HEK293 (cell line): ENCODE results near the gene SLC22A12.

ENCODE experiments used
- CTCF ChIA-PET: fragments of 350-600 bp; formaldehyde crosslinking; extraction: SDS; loops from one replicate; lab custom pipeline; 2021; ENCODE audit warnings: antibody characterized with exemption; lab: Yijun Ruan, JAX
- POLR2A ChIA-PET: fragments of 300-600 bp; formaldehyde crosslinking; extraction: SDS; loops from one replicate; lab custom pipeline; 2020; ENCODE audit warnings: antibody characterized with exemption, inconsistent platforms; lab: Yijun Ruan, JAX
- H3K27ac ChIP-seq: fragments of 200-500 bp; sonication (Bioruptor generic); 2 replicates; pipeline ENCODE4 v1.5.1; 2014; ENCODE audit warnings: low read depth, low read length, control low read depth, inconsistent platforms; ENCODE audit errors: extremely low read depth
- H3K36me3 ChIP-seq, 2 experiments: fragments of 200-500 bp in 1 of 2; sonication (Bioruptor generic) in 1 of 2; 1 replicate in 1 of 2; 2 replicates in 1 of 2; pipeline ENCODE4 v1.5.1; 2014 to 2017; ENCODE audit warnings: inconsistent platforms in 2 of 2, low read length in 2 of 2; ENCODE audit not compliant: control insufficient read depth in 2 of 2, insufficient read depth in 1 of 2
- H3K4me1 ChIP-seq: fragments of 200-500 bp; sonication (Bioruptor generic); 2 replicates; pipeline ENCODE4 v1.5.1; 2014; ENCODE audit warnings: mild to moderate bottlenecking, low read length, inconsistent platforms; ENCODE audit not compliant: control insufficient read depth, insufficient read depth
- H3K4me3 ChIP-seq: 2 replicates; pipeline ENCODE4 v1.5.1; 2011; ENCODE audit warnings: low read depth, mild to moderate bottlenecking, control low read depth, low read length, moderate library complexity
- H3K9me3 ChIP-seq: fragments of 200-500 bp; sonication (Bioruptor generic); 2 replicates; pipeline ENCODE4 v1.5.1; 2014; ENCODE audit warnings: low read depth, low read length, inconsistent platforms; ENCODE audit not compliant: control insufficient read depth, insufficient read depth
- GLI2 ChIP-seq: fragments of 450-650 bp; formaldehyde crosslinking; IDR thresholded peaks from 2 replicates; pipeline ENCODE4; 2017; ENCODE audit warnings: missing biosample characterization, missing genetic modification characterization, low read depth, borderline replicate concordance
- SALL2 ChIP-seq: fragments of 450-650 bp; formaldehyde crosslinking; IDR thresholded peaks from 2 replicates; pipeline ENCODE4 v1.5.0; 2017; ENCODE audit warnings: missing biosample characterization, mild to moderate bottlenecking, missing genetic modification characterization, borderline replicate concordance
- ZBTB20 ChIP-seq: fragments of 450-650 bp; formaldehyde crosslinking; IDR thresholded peaks from 2 replicates; pipeline ENCODE4 v1.5.1; 2016; ENCODE audit warnings: missing biosample characterization, missing genetic modification characterization
- ZBTB8A ChIP-seq: fragments of 450-650 bp; formaldehyde crosslinking; IDR thresholded peaks from 2 replicates; pipeline ENCODE4 v1.5.1; 2016; ENCODE audit warnings: missing biosample characterization, missing genetic modification characterization
- ZNF112 ChIP-seq: fragments of 450-650 bp; formaldehyde crosslinking; IDR thresholded peaks from 2 replicates; pipeline ENCODE4 v1.5.0; 2017; ENCODE audit warnings: missing biosample characterization, missing genetic modification characterization
- ZNF2 ChIP-seq: fragments of 450-650 bp; formaldehyde crosslinking; IDR thresholded peaks from 2 replicates; pipeline ENCODE4 v1.5.1; 2016; ENCODE audit warnings: missing biosample characterization, missing genetic modification characterization
- ZNF214 ChIP-seq: fragments of 450-650 bp; formaldehyde crosslinking; IDR thresholded peaks from 2 replicates; pipeline ENCODE4 v1.5.1; 2017; ENCODE audit warnings: missing biosample characterization, mild to moderate bottlenecking, missing genetic modification characterization, borderline replicate concordance
- ZNF354C ChIP-seq: fragments of 450-650 bp; formaldehyde crosslinking; IDR thresholded peaks from 2 replicates; pipeline ENCODE4 v1.5.1; 2016; ENCODE audit warnings: missing biosample characterization, missing genetic modification characterization, low read depth, borderline replicate concordance
- ZNF404 ChIP-seq: fragments of 450-650 bp; formaldehyde crosslinking; IDR thresholded peaks from 2 replicates; pipeline ENCODE4 v1.5.1; 2017; ENCODE audit warnings: missing biosample characterization, missing genetic modification characterization
- ZNF416 ChIP-seq: fragments of 450-650 bp; formaldehyde crosslinking; IDR thresholded peaks from 2 replicates; pipeline ENCODE4 v1.5.1; 2016; ENCODE audit warnings: missing biosample characterization, missing genetic modification characterization
- ZNF48 ChIP-seq: fragments of 450-650 bp; formaldehyde crosslinking; IDR thresholded peaks from 2 replicates; pipeline ENCODE4 v1.5.1; 2016; ENCODE audit warnings: missing biosample characterization, missing genetic modification characterization
- ZNF488 ChIP-seq: fragments of 450-650 bp; formaldehyde crosslinking; IDR thresholded peaks from 2 replicates; pipeline ENCODE4 v1.5.1; 2016; ENCODE audit warnings: missing biosample characterization, missing genetic modification characterization
- ZNF580 ChIP-seq: fragments of 450-650 bp; formaldehyde crosslinking; IDR thresholded peaks from 2 replicates; pipeline ENCODE4 v1.5.1; 2016; ENCODE audit warnings: missing biosample characterization, missing genetic modification characterization
- ZNF670 ChIP-seq: fragments of 450-650 bp; formaldehyde crosslinking; IDR thresholded peaks from 2 replicates; pipeline ENCODE4 v1.5.1; 2016; ENCODE audit warnings: missing biosample characterization, missing genetic modification characterization, low read depth
- ZNF701 ChIP-seq: fragments of 450-650 bp; formaldehyde crosslinking; IDR thresholded peaks from 2 replicates; pipeline ENCODE4 v1.5.1; 2016; ENCODE audit warnings: missing biosample characterization, missing genetic modification characterization
- ZNF747 ChIP-seq: fragments of 450-650 bp; formaldehyde crosslinking; IDR thresholded peaks from 2 replicates; pipeline ENCODE4 v1.5.1; 2016; ENCODE audit warnings: missing biosample characterization, missing genetic modification characterization
- ZNF76 ChIP-seq: fragments of 450-650 bp; formaldehyde crosslinking; IDR thresholded peaks from 2 replicates; pipeline ENCODE4; 2016; ENCODE audit warnings: low read depth, missing biosample characterization, missing genetic modification characterization, borderline replicate concordance
- ZNF785 ChIP-seq: fragments of 450-650 bp; formaldehyde crosslinking; IDR thresholded peaks from 2 replicates; pipeline ENCODE4 v1.5.1; 2016; ENCODE audit warnings: missing biosample characterization, missing genetic modification characterization
- TF ChIP-seq, protein P1 (sequence below): sonication (generic); formaldehyde crosslinking; IDR thresholded peaks from 2 replicates; pipeline ENCODE4 v1.8.1; 2022; ENCODE audit warnings: mild to moderate bottlenecking, moderate library complexity, missing genetic modification reagents
- TF ChIP-seq, protein P2 (sequence below): fragments of 450-650 bp; formaldehyde crosslinking; IDR thresholded peaks from 2 replicates; pipeline ENCODE4 v1.5.1; 2017; ENCODE audit warnings: missing biosample characterization, missing genetic modification characterization

Gene SLC22A12

DNA sequence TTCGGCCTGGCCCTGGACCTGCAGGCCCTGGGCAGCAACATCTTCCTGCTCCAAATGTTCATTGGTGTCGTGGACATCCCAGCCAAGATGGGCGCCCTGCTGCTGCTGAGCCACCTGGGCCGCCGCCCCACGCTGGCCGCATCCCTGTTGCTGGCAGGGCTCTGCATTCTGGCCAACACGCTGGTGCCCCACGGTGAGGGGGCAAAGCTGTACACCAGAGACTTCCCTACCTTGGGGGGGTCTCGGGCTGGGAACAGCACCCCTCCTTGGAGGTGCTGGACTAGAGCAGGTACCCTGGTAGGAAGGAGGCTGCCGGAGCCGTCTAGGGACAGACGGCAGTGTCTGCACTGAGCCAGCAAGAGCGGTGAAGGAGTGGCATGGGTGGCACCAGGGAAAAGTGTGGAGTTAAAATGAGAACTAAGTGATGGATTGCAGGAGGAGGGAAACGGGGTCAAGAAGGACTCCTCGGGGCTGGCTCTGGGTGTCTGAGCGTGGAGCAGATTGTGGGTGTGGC lies 8.7 kb downstream of the SLC22A12 start:
- H3K4me1 ChIP-seq, result no peaks in the 10 kb centered on the region
- TF ChIP-seq ZBTB20 (tag by site-specific recombination) (no peak), ZNF76 (tag by site-specific recombination) (no peak), ZNF112 (tag by site-specific recombination) (no peak), ZNF747 (no peak)
- TF ChIP-seq, all 188 proteins: peak for 0
- H3K4me3 ChIP-seq, result no peak overlapping the region
- H3K27ac ChIP-seq, result no peak overlapping the region
- POLR2A ChIA-PET, result no interaction called here
- no peaks in the 10 kb centered on the region for H3K9me3 ChIP-seq
- CTCF ChIA-PET, result no interaction called here
- H3K36me3 ChIP-seq, result no peaks in the 10 kb centered on the region

- no peak overlapping the region for H3K27ac ChIP-seq
- ChIA-PET CTCF (no interaction called here), POLR2A (no interaction called here)
- TF ChIP-seq ZNF48 (tag by site-specific recombination) (no peak), ZNF580 (no peak), ZBTB8A (no peak), ZNF488 (tag by site-specific recombination) (no peak), ZNF354C (tag by site-specific recombination) (no peak), ZNF214 (tag by site-specific recombination) (no peak), GLI2 (no peak), ZNF404 (tag by site-specific recombination) (no peak), ZNF416 (tag by site-specific recombination) (no peak), ZNF785 (no peak), ZNF2 (no peak), SALL2 (tag by site-specific recombination) (no peak), ZNF670 (tag by site-specific recombination) (no peak), ZNF701 (tag by site-specific recombination) (no peak)
- TF ChIP-seq, protein P1, sequence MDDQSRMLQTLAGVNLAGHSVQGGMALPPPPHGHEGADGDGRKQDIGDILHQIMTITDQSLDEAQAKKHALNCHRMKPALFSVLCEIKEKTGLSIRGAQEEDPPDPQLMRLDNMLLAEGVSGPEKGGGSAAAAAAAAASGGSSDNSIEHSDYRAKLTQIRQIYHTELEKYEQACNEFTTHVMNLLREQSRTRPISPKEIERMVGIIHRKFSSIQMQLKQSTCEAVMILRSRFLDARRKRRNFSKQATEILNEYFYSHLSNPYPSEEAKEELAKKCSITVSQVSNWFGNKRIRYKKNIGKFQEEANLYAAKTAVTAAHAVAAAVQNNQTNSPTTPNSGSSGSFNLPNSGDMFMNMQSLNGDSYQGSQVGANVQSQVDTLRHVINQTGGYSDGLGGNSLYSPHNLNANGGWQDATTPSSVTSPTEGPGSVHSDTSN, result no peak
- TF ChIP-seq, protein P2, sequence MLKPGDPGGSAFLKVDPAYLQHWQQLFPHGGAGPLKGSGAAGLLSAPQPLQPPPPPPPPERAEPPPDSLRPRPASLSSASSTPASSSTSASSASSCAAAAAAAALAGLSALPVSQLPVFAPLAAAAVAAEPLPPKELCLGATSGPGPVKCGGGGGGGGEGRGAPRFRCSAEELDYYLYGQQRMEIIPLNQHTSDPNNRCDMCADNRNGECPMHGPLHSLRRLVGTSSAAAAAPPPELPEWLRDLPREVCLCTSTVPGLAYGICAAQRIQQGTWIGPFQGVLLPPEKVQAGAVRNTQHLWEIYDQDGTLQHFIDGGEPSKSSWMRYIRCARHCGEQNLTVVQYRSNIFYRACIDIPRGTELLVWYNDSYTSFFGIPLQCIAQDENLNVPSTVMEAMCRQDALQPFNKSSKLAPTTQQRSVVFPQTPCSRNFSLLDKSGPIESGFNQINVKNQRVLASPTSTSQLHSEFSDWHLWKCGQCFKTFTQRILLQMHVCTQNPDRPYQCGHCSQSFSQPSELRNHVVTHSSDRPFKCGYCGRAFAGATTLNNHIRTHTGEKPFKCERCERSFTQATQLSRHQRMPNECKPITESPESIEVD (tag by site-specific recombination), result no peak
- H3K4me3 ChIP-seq, result no peak overlapping the region
- H3K4me1 ChIP-seq, result no peaks in the 10 kb centered on the region
- H3K9me3 ChIP-seq, result no peaks in the 10 kb centered on the region
- H3K36me3 ChIP-seq, result no peaks in the 10 kb centered on the region
Observed at GRCh38 chr11:64600281-64600992, 9.4 kb downstream of the SLC22A12 start.
